Effector CD8-positive, alpha-beta T cell (primary cell): ENCODE measurements around the gene PLSCR3.
A peak's percentile ranks its signal among the peaks of the same experiment; 100 is the strongest.

Experiments used
- DNase-seq: peaks from one replicate; lab custom pipeline; 2025; lab: John Stamatoyannopoulos, UW

Gene PLSCR3

DNA sequence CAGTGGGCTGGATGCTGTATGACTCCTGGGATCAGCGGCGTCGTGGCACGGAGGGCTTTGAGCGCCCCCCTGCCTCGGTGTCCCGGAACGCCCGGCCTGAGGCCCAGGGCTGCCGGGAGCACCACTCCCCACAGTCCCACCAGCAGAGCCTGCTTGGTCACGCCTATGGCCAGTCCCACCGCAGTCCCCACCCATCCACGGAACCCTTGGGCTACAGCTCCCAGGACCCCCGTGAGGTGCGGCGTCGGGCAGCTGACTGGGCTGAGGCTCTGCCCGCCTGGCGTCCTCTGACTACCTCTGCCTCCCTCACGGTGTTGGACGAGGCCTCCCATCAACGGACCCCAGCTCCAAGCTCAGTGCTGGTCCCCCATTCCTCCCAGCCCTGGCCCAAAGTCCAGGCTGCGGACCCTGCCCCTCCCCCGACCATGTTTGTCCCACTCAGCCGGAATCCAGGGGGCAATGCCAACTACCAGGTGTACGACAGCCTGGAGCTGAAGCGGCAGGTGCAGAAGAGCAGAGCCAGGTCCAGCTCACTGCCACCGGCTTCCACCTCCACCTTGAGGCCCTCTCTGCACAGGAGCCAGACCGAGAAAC lies 32.7 kb upstream of the PLSCR3 start:
- DNase-seq: no peak

DNA sequence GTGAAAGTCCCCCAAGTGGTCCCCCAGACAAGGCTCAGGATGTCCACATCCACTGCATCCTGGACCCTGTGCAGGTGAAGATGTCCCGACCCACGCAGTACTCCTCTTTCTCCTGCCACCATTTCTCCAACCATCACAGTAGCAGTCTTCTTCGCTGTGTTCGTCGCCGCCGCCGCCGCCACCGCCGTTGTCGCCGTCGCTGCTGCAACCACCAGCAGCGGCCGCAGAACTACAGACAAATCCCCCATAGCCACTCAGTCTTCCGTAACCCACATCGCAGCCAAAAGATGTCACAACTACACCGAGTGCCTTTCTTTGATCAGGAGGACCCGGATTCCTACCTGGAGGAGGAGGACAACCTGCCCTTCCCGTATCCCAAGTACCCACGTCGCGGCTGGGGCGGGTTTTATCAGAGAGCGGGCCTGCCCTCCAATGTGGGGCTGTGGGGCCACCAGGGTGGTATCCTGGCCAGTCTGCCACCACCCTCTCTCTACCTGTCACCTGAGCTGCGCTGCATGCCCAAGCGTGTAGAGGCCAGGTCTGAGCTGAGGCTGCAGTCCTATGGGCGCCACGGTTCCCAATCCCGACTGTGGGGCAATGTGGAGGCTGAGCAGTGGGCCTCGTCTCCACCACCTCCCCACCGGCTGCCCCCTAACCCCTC lies 32.0 kb upstream of the PLSCR3 start:
- DNase-seq: no peak

DNA sequence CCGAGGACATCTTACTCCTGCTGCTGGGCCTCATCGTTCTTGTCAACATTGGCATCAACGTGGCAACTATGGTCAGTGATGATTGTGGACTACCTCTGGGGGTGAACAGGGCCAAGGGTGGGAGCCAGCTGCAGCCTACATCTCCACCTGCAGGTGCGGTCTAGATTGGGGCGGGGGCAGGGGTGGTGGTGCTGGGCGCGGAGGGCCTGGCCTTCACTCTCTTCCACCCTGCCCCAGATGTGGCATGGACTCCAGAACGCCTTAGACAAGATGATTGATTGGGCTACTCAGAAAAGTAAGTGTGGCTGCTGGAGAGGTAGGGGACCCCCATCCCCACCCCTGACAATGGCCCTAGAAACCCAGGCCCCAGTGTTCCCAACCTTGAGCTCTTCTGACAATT lies 31.4 kb upstream of the PLSCR3 start:
- no peak for DNase-seq

DNA sequence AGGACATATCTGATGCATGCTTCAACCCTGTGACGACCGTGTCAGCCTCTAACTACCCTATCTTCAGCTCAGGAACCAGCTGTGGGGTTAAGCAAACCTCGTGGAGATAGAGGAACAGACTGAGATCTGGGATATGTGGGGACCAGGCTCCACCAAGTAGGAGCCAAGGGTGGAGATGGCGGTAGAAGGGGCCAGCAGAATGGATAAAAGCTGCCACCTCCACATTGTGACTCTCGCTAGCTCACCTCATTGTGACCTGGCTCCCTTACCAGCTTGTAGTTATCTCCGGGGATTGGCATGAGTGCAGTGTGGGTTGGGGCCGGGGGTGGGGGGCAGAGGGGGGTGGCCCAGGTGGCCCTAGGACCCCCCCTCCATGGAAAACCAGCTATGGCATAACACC lies 31.0 kb upstream of the PLSCR3 start, which contains the start of gene SPEM2:
SPEM2 (plus strand) TSS at position 301 of the 400 bp plus-strand sequence; CDS start at position 374, 73 bp downstream.
- DNase-seq: no peak

DNA sequence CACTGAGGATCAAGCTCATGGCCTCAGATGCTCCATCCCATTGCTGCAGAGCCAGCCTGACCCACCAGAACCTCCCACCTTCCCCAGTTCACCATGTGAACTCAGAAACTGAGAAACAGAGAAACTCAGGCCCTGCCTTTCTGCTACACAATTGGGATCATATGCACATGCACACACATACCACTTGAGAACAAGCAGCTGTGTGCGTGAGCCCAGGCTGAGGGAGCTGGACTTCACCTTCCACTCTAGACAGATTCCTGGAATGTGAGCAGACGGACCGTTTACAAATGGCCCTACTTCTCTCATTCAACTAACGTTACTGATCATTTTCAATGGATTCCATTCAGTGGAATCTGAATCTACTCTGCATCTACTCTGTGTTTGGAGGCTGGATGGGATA lies 29.4 kb upstream of the PLSCR3 start:
- no peak for DNase-seq

DNA sequence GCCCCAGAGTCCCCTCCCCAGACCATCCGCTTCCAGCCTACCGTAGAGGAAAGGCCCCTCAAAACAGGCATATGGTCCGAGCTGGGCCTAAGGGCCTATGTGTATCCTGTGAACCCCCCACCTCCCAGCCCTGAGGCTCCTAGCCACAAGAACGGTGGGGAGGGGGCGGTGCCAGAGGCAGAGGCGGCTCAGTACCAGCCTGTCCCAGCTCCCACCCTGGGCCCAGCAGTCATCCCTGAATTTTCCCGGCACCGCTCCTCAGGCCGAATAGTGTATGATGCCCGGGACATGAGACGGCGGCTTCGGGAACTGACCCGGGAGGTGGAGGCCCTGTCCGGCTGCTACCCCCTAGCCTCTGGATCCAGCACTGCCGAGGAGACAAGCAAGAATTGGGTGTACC lies 26.9 kb upstream of the PLSCR3 start:
- DNase-seq: no peak

DNA sequence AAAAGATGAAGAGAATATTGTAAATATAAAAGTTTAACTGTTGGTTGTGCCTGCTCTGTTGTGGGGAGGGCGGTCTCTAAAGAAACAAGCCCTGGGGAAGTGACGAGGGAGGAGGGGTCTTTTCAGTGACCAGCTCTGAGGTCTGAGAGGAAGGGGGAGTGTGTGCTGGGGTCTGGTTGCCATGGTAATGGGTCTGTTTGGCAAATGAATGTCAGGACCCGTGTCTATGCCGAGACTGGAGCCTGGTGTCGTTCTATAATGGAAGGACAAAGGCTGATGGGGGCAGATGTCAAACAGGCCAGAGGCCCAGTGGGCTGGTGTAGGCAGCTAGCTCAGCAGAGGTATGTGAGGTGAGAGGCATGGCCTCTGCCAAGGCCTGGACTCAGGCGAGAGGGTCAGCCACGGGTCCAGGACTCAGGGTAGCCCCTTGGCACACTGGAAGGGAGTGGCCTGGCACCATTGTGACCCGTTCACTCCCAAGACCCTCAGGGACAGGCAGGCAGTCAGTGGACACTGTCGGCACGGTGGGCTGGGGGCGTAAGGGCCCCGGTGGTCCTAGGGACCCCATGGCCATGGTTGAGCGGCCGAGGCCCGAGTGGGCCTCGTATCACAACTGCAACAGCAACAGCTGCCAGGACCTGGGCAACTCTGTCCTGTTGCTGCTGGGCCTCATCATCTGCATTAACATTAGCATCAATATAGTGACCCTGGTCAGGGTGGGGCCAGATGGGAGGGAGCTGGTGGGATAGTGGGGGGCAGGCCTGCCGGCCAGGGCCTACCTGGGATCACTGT lies 25.7 kb upstream of the PLSCR3 start, which contains the start of gene SPEM1:
SPEM1 (plus strand) TSS at position 506 of the 792 bp plus-strand sequence; CDS start at position 567, 61 bp downstream.
- no peak for DNase-seq

DNA sequence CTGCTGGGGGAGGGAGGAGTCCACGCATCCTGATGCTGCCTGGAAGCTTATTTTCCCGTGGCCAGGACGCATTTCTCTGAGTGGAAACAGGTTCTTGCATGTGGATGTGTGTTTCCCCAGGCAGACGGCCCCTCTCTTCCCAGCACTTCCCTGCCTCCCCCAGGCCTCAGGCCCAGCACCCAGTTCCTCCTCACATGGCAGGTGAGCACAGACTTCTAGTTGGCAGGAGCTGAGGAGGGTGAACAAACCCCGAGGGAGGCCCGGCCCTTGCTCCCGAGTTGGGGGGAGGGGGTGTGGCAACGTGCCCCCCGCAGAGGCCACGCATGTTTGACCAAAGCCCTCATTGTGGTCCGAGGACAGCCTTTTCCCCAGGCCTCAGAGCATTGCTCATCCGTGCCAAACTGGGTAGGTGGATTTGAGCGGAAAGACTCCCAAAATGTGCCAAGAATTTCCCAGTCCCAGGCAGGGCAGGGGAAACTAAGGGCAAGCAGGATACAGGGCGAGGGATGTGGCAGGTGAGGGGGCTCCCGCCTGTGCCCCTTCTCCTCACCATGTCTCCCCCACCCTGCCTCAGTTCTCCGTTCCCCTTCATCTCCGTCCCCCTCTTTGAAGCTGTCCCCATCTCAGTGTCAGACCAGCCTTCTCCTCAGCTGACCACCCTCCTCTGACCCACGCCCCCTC lies 24.3 kb upstream of the PLSCR3 start:
- no peak for DNase-seq

DNA sequence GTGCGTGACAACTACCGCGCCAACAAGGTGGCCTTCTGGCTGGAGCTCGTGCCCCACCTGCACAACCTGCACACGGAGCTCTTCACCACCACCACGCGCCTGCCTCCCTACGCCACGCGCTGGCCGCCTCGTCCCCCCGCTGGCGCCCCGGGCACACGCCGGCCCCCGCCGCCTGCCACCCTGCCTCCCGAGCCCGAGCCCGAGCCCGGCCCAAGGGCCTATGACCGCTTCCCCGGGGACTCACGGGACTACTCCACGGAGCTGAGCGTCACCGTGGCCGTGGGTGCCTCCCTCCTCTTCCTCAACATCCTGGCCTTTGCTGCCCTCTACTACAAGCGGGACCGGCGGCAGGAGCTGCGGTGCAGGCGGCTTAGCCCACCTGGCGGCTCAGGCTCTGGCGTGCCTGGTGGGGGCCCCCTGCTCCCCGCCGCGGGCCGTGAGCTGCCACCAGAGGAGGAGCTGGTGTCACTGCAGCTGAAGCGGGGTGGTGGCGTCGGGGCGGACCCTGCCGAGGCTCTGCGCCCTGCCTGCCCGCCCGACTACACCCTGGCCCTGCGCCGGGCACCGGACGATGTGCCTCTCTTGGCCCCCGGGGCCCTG lies 22.8 kb upstream of the PLSCR3 start:
- no peak for DNase-seq

DNA sequence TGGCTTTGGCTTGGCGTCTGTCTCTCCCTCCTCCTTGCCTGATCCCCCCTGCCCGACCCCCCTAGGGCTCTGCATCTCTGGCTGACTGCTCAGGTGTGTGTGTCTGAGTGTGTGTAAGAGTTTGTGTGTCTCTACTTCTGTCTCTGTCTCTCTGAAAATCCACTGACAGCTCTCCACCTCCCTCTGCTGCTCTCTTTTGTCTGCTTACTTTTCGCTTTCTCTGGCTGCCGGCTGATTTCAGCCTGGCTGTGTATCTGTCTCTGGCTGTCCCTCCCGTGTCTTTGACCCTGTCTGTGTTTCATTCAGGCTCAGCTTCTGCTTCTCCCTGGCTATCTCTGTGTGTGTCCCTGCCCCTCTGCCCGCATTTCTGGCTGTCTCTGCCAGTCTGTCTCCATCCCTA lies 22.0 kb upstream of the PLSCR3 start:
- DNase-seq: no peak

DNA sequence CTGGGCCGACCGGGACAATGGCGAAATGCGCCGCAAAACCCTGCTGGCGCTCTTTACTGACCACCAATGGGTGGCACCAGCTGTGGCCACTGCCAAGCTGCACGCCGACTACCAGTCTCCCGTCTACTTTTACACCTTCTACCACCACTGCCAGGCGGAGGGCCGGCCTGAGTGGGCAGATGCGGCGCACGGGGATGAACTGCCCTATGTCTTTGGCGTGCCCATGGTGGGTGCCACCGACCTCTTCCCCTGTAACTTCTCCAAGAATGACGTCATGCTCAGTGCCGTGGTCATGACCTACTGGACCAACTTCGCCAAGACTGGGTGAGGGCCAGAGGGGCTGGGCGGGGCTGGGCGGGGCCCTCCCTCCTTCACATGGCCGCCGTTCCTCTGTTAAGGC lies 21.5 kb upstream of the PLSCR3 start:
- DNase-seq: no peak

DNA sequence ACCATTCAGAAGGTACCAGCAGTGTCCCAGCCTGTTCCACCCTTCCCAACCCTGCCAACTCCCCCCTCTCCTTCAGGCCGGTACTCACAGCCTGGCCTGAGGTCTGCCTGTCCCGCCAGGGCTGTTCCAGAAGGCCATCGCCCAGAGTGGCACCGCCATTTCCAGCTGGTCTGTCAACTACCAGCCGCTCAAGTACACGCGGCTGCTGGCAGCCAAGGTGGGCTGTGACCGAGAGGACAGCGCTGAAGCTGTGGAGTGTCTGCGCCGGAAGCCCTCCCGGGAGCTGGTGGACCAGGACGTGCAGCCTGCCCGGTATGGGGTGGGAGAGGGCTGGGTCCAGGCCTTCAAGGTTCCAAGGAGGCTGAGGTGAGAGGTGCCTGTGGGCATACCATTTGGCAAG lies 20.5 kb upstream of the PLSCR3 start:
- DNase-seq: no peak

DNA sequence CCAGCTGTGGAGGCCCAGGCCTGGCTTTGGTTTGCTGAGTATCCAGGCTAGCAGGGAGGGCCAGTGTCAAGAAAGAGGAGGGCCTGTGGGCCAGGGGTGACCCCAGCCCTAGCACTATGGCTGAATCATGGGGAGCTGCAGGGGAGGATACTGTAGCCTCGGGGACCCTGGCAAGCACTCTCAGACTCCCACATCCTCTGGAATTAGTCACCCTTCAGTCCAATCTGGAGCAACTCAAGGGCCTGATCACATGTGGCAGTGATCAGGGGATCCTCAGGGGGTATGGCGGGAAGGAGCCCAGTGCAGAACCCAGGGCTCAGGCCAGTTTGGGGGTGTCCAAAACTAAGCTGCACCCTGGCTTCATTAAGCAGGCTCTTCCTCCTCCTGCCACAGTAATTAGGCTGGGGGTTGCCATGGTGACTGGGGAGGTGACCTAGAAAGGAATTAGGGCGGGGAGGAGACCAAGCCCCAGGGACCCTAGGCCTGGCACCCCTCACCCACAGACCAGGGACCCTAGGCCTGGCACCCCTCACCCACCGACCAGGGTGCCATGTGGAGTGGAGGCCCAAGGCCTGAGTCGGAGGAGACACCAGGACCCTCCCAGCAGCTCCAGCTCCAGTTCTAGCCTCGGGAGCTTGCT lies 19.1 kb upstream of the PLSCR3 start:
- no peak for DNase-seq

DNA sequence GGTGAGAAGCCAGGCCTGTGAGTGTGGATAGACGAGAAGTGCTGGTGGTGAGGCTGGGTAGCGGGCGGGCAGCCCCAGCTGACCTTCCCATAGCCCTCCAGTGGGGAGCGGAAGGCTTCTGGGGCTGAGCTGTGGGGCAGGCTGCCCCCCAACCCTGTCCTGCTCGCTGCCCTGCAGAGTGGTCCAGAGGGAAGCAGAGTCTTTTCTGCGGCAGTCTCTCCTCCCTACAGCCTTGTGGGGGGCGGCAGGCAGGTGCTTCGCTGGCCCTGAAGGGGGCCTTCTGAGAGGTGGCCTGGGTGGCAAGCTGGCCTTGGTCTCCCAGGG lies 17.1 kb upstream of the PLSCR3 start:
- no peak for DNase-seq

DNA sequence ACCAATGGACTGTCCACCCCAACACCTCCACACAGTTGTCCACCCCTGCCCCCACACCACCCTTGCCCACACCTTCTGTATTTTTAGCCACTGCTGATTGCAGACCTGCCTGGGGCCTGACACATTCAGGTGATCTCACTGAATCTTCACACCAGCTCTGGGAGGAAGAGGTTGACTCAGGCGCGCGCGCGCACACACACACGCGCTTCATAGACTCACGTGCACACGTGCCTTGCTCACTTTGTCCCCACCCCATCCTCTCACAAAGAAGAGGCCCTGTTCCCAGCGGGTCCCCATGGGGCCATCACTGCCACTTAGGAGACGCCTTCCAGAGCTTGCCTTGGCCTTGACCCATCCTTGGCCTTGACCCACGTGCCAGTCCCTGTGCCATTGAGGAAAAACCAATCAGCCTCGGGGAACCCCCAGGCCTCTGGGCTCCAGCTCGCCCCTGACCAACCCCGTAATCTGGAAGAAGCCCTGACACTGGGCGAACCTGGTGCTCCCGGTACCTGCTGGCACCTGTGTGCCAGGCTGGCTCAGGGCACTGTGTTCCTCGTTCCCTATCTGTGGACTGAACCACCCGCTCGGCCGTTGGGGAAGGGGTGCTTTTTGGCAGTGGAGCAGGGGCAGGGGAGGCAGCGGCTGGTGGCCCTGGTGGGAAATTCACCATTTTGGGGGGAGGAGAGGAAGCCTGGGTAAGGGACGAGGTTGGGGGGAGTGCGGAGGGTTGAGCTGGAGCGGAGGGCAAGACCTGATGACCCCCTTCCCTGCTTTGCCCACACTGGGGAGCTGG lies 16.5 kb upstream of the PLSCR3 start:
- DNase-seq: no peak

DNA sequence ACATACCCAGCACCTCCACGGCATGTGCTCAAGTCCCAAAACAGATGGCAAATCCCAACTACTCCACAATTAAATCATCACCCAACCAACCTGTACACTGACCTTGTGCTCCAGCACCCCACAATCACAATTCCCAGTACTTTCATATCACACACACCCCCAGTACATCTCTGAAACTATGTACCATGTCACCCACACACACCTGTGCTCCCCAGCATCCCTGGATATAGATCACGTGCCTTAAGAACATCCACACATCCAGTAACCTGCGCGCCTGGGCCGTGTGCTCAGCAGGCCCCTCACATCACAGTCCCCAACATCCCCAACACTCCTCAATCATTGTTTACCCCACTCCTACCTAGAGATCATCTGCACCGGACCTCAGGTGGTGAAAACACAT lies 15.4 kb upstream of the PLSCR3 start:
- no peak for DNase-seq

DNA sequence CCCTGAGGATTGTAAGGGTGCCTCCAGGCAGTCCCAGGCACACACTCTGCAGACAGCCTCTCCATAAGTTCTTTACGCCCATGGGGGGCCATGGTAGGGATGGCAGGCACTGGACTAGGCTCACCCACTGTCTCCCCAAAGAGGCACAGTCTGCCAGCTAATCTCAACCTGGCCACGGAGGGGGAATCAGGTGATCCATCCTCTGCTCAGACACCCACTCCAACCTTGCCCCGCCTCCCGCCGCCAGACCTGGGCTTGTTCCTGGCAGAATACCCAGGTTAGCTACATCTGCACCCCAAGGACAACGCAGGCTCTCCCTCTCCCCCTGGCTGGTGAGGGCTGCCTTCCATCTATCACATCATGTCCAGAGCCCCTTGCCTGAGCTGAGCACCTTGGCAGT lies 14.5 kb upstream of the PLSCR3 start:
- no peak for DNase-seq

DNA sequence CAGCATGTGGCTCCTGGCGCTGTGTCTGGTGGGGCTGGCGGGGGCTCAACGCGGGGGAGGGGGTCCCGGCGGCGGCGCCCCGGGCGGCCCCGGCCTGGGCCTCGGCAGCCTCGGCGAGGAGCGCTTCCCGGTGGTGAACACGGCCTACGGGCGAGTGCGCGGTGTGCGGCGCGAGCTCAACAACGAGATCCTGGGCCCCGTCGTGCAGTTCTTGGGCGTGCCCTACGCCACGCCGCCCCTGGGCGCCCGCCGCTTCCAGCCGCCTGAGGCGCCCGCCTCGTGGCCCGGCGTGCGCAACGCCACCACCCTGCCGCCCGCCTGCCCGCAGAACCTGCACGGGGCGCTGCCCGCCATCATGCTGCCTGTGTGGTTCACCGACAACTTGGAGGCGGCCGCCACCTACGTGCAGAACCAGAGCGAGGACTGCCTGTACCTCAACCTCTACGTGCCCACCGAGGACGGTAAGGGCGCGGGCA lies 14.0 kb upstream of the PLSCR3 start:
- peak; percentile 8 for DNase-seq

DNA sequence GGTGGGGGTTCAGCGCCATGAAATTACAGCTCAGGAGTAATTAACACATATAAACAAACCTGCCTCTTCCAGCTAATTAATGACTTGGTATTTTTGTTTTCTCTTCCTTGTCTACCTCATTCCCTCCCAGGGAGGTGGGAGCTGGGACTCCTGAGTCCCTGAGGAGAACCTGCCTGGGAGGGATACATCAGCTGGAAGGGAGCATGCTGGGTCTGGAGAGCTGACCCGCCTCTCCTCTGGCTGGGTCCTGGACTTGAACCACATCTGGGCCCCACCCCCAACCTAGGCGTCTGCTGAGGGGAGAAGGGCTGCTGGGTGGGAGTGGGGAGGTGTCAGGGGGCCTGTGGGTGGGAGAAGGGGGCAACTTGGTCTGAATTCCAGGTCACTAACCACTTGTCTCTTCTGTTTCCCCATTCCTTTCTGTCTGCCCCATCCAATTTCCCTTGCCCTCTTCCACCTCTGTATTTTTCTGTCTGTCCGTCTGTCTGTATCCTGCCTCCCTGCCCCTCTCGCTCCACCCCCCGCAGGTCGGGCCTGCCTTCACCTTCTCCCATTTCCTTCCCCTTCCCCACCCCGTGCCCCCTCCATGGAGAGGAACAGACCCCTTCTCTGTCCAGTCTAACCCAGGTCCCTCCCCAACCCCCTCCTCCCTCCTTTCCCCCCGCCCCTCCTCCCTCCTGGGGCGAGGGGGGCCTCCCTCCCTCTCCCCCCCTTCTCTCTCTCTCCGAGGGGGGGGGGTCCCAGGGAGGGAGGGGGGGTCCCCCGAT lies 13.3 kb upstream of the PLSCR3 start, which contains the start of gene NLGN2:
NLGN2 (plus strand) TSS at position 361 of the 767 bp plus-strand sequence. CDS start 411 bp downstream, outside the sequence.
- DNase-seq: no peak

DNA sequence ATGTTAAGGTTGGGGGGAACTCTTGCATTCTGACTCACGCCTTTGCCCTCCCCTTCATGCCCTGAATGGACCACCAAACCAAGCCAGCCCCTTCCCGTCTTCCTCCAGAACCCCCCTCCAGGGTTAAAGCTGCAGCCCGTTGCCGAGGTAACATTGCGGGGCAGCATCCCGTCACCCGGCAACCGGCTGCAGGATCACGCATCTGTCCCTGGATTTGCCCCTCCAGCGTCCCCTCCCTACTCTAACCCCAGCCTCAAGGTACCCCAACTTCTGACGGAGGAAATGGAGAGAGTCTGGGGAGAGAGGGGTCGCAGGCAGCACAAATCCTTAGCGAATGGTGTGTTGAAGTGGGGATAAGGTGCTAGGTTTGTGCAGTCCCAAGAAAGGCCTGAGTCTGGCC lies 12.8 kb upstream of the PLSCR3 start:
- no peak for DNase-seq
